Stimulated activated CD8-positive, alpha-beta memory T cell treated with anti-CD3 and anti-CD28 coated beads, Interleukin-15, amount 100 ng/mL, for 4 hours (primary cell): Measurements from ENCODE around the gene ZNF579.
"Not testable (repeated sequence)": the region's sequence is repeated elsewhere in the genome, so short reads cannot be mapped to it uniquely, and the experiment has no call there.

Source experiments
- DNase-seq, 2 donors: peaks; one replicate each; pipeline ENCODE4 v3.0.0-alpha.2; 2020; ENCODE audit warnings: low read depth in 2 of 2

ZNF579 gene

GRCh38 chr19:55593096-55593772 lies 12.6 kb upstream of the ZNF579 start:
- DNase-seq, result no peak

GRCh38 chr19:55592391-55593090 lies 11.9 kb upstream of the ZNF579 start:
- no peak for DNase-seq

DNA sequence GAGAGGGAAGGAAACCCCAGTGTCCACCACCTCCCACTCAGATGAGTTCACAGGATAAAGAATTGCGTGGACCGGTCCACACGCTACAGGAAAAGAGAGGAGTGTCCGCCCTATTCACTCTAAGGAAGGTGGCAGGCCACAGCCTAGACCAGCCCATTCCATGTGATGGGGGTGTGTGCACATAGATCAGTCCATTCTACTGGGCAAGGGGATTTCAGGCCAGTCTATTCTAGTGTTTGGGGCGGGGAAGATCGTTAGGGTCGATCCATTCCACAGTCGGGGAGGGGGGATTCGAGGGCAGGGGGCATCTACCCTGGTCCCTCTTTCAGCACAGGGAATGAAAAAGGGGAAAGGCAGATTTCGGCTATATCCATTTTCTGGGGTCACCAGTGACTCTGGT lies 10.9 kb upstream of the ZNF579 start:
- DNase-seq, result no peak

DNA sequence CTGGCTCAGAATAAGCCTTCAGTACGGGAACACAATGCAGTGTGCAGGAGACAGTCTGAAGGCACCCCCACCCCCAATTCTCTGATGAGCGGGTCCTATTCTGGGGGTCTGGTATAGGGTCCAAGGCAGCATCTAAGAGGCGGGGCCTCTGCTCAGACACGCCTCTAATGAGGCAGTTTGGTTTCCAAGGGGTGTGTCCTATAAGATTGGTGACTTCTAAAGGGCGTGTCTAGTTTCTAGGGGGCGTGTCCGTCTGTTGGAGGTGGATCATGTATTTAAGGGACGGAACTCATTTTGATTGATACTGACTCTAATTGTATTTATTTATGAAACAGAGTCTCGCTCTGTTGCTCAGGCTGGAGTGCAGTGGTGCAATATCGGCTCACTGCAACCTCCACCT lies 10.0 kb upstream of the ZNF579 start:
- DNase-seq, result no peak

GRCh38 chr19:55590109-55590508 lies 9.5 kb upstream of the ZNF579 start:
- no peak for DNase-seq

GRCh38 chr19:55588738-55589137 lies 8.1 kb upstream of the ZNF579 start:
- DNase-seq, result no peak

DNA sequence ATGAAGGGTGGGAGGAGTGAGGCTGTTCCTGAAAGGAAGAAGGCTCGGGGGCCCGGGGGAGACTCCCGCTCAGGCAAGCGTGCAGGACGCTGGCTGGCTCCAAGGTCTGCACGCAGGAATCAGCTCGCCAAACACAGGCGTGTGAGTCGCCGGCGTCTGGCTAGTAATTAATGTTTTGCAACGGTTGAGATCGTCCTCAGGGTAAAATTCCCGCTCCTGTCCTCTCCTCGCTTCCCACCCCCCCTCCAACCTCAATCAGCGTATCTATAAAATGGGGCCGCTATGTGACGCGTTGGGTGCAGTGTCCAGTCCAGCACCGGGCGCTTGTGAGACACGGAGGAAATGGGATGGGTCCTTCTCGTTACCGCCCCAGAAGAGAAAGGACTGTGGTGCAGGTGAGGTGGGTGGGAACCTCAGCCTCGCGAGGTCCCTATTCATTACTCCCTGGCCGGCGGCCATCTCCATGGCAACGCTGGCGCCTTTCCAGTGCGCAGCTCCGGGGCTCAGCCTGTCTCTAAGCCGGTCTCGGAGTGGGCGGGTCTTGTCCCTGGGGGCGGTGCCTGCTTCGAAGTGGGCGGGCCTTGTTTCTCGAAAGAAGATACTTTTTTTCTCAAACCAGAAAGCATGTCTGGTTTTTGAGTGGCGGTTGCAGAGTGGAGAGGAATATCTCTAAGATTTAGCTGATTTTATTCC lies 6.5 kb upstream of the ZNF579 start:
- peak; percentile 70 to 84 for DNase-seq

DNA sequence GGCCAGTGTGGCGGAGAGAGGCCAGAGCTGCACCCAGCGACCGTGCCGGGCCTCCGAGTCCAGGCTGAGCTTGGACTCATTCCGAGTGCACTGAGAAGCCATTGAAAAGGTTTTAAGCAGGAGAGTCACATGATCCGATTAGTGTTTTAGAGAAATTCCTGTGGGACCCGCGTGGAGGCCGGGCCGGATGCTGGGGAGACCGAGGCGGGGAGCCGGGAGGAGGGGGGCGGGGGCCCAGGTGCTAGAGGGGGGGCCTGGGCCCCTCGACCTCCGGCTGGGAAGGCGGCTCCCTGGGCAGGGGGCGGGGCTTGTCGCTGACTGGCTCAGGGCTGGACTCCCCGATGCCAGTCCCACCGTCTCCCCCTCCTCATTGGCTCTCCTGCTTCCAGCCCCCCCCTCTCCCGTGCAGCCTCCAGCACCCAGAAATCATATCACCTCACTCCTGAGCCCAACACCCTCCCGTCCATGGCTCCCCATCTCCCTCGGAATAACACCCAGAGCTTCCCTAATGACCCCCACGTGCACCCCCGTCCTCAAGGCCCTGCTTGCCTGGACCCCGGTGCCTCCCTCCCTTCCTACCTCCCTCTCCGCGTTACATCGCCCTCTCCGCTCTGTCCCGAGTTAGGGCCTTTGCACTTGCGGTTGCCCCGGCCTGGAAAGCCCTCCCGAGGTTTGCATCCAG lies 5.2 kb upstream of the ZNF579 start:
- no peak for DNase-seq

GRCh38 chr19:55584871-55585270 lies 4.2 kb upstream of the ZNF579 start:
- no peak for DNase-seq

DNA sequence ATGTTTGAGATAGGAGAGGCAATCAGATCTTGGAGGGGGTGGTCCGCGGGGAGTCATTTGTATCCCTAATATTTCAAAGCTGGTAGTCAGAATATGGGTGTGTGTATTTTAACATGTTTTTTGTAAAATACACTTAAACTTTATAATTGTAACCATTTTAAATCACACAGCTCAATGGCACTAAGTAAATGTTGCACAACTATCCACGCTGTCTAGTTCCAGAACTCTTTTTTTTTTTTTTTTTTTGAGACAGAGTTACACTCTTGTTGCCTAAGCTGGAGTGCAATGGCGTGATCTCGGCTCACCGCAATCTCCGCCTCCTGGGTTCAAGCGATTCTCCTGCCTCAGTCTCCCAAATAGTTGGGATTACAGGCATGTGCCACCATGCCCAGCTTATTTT lies 3.2 kb upstream of the ZNF579 start:
- not testable (repeated sequence) for DNase-seq

DNA sequence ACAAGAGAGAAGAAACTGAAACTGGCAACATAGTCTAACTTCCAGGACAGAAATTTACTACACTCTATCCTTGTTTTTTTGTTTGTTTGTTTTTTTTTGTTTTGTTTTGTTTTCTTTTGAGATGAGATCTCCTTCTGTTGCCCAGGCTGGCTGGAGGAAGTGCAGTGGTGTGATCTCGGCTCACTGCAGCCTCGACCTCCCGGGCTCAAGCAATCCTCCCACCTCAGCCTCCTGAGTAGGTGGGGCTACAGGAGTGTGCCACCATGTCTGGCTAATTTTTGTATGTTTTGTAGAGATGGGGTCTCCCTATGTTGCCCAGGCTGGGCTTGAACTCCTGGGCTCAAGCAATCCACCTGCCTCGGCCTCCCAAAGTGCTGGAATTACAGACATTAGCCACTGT lies 1.6 kb upstream of the ZNF579 start:
- not testable (repeated sequence) for DNase-seq

DNA sequence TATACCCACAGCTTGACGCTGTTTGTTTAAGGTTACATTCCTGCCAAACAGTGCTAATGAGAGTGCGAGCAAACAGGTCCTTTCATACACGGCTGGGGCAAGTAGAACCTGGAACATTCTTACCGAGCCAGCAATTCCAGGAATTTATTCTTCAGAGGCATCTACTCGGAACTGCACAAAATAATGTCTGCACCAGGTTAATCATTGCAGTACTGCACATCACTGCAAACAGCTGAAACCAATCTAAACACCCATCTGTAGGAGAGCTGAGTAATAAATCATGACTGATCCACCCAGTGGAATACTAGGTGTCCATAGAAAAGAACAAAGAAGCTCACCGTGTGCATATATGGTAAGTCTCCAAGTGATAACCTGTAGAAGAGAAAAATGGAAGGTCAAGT lies 1.2 kb upstream of the ZNF579 start:
- DNase-seq, result no peak

- no peak for DNase-seq
Observed at GRCh38 chr19:55581145-55581822, 636 bp upstream of the ZNF579 start.

DNA sequence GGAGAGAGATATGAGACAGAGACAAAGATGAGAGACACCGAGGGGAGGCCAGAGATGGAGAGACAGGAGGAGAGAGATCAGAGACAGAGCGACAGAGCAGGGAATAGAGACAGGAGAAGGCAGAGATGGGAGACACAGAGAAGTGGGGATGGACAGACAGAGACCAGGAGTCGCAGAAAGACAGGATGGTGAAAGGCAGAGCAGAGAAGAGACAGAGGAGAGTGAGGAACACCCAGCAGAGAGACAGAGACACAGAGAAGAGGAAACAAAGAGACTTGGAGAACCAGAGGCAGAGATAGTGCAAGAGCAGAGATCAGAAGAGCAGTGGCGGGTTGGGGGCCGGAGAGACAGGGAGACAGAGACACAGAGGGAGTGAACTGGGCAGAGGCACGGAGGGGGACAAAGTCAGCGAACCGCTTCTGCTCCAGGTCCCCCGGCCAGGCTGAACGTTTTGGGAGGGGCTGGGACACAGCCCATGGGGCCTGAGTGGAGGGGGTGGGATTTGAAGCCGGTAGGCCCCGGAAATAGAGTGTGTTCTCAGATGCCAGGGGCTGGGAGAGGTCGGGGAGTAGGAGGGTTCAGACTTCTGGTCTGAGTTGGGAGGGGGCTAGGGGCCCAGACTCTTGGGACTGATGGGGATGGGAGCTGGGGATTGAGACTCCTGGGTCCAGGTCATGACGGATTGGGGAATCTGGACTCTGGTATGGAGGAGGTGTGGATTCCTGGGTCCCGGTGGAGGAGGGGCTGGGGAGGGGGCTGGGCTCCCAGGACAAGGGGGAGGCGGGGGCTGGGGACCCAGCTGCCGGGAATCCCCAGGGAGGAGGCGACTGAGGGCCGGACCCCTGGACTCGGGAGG lies 654 bp downstream of the ZNF579 start:
- DNase-seq, result no peak

DNA sequence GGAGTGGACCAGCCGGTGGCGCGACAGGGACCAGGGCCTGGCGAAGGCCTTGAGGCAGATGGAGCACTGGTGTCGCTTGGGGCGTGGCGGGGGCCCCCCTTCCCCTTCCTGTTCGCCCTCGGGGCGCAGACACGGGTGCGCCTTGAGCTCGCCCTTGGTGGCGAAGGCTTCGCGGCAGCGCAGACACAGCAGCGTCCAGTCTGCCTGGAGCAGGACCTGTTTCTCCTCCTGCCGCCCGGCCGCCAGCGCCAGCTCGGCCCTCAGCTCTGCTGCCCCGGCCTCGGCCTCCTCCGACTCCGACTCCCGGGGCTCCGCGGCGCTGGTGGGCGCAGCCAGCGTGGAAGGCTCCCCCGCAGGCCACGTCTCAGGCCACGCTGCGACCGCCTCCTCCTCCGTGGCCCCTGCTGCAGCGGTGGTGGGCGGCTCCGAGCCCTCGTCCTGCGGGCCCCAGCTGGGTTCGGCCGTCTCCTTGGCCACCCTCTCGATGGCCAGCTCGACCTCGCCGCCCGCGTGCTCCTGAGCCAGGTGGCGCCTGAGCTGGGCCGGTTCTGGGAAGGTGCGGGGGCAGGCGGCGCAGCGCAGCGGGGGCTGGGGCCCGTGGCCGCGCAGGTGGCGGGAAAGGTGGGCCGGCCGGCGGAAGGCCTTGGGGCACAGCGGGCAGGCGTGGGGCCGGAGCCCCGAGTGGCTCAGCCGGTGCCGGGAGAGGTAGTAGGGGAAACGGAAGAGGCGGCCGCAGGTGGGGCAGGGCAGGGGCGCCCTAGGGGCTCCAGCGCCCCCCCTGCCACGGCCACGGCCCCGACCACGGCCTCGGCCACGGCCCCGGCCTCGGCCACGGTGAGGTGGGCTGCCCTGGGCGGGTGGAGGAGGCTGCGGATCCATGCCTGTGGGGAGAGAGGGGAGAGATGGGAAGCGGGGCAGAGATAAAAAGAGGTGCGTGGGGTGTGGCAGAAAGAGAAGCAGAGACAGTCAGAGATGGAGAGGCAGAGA lies 1.6 kb downstream of the ZNF579 start:
- DNase-seq, result no peak

GRCh38 chr19:55578031-55578760 lies 2.5 kb downstream of the ZNF579 start:
- no peak for DNase-seq

- no peak for DNase-seq
Observed at GRCh38 chr19:55576746-55577145, 3.9 kb downstream of the ZNF579 start.

DNA sequence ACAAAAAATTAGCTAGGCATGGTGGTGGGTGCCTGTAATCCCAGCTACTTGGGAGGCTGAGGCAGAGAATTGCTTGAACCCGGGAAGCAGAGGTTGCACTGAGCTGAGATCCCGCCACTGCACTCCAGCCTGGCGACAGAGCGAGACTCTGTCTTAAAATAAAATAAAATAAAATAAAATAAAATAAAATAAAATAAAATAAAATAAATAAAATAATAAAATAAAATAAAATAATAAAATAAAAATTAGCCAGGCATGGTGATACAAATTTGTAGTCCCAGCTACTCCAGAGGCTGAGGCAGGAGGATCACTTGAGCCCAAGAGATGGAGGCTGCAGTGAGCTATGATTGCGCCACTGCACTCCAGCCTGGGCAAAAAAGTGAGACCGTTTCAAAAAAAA lies 6.7 kb downstream of the ZNF579 start:
- DNase-seq, result not testable (repeated sequence)

- DNase-seq, result not testable (repeated sequence)
Observed at GRCh38 chr19:55569477-55569876, 11.2 kb downstream of the ZNF579 start.
